ENCODE measurements around the gene WDR74. TPM values are rescaled to one million over a fixed set of nuclear protein-coding genes. Genes with fewer than 3 reads are reported as not detected.

Gene WDR74
- total and polyA plus RNA-seq, 2 donors (not counting 1 experiment from before 2014, with no cell fraction given): 122 to 131 TPM

- no peak overlapping the region for H3K27ac ChIP-seq (ENCODE audit: low read length in 2 of 2)
- TF ChIP-seq EZH2 (IDR thresholded peaks at IDR 0.05; ENCODE audit: borderline replicate concordance, insufficient read depth, low read depth, low read length, poor library complexity, severe bottlenecking) (no peak), CTCF (IDR thresholded peaks at IDR 0.05) (no peak)
- H3K36me3 ChIP-seq (replicated peaks in 1 of 2; ENCODE audit: control extremely low read depth in 1 of 2, control insufficient read depth in 1 of 2, extremely low read depth in 1 of 2, insufficient read depth in 2 of 2, low read length in 1 of 2): peaks cover 0 to 18% of the 10 kb centered on the region in 2 experiments
- H3K79me2 ChIP-seq (ENCODE audit: control insufficient read depth, insufficient read depth, low read length): no peaks in the 10 kb centered on the region
- Mint-ChIP-seq H3K27me3 (no peaks in the 10 kb centered on the region), H3K4me1 (no peaks in the 10 kb centered on the region), H3K9me3 (ENCODE audit: insufficient read depth) (no peaks in the 10 kb centered on the region), H3K27ac (no peak overlapping the region), H3K4me3 (no peak overlapping the region)
- no peak overlapping the region for H3K4me3 ChIP-seq (ENCODE audit: control extremely low read depth in 1 of 5, extremely low read depth in 1 of 5, insufficient read depth in 1 of 5, low read depth in 2 of 5, low read length in 4 of 5)
- POLR2A ChIA-PET: interaction anchor here (0.7 to 1.0 kb wide), 3 partner anchors 11 to 243 kb away, joined by 3 to 5 read pairs (median 5); partner anchors contain the start of genes EEF1G and NXF1
- no peak overlapping the region for H2AFZ ChIP-seq (ENCODE audit: insufficient read depth, low read depth, low read length, poor library complexity, severe bottlenecking)
- H3K9me3 ChIP-seq (ENCODE audit: control extremely low read depth in 1 of 3, control insufficient read depth in 2 of 3, insufficient read depth in 1 of 3, low read length in 2 of 3): no peaks in the 10 kb centered on the region
- H4K20me1 ChIP-seq (ENCODE audit: control insufficient read depth, insufficient read depth, low read length, poor library complexity, severe bottlenecking): peaks cover 6% of the 10 kb centered on the region
- CTCF ChIA-PET: interaction anchor here (0.5 to 0.6 kb wide), 2 partner anchors 20 to 935 kb away, joined by 3 read pairs; no protein-coding TSS in a partner anchor
- ATAC-seq (ENCODE audit: low read depth) (no peak), DNase-seq (no peak)
- intact Hi-C loops (cut with micrococcal nuclease): no loop called here
- H3K4me1 ChIP-seq (ENCODE audit: control insufficient read depth in 2 of 2, insufficient read depth in 2 of 2, low read length in 2 of 2): no peaks in the 10 kb centered on the region
- 83% methylated on average over 1 of the region's 8 CpGs for WGBS (ENCODE audit: insufficient coverage)
- no peak overlapping the region for H3K4me2 ChIP-seq (replicated peaks; ENCODE audit: low read depth, low read length, poor library complexity, severe bottlenecking)
- no peaks in the 10 kb centered on the region for H3K27me3 ChIP-seq (replicated peaks in 1 of 4; ENCODE audit: control extremely low read depth in 1 of 4, control insufficient read depth in 3 of 4, insufficient read depth in 4 of 4, low read length in 3 of 4)
- H3K9ac ChIP-seq (ENCODE audit: low read length): no peak overlapping the region
These were observed 22.8 kb downstream of the WDR74 start for GRCh38 chr11:62816557-62816956.

GRCh38 chr11:62811659-62812058 lies 27.7 kb downstream of the WDR74 start:
- Histone ChIP-seq H3K4me3 (ENCODE audit: control extremely low read depth in 1 of 5, extremely low read depth in 1 of 5, insufficient read depth in 1 of 5, low read depth in 2 of 5, low read length in 4 of 5) (no peak overlapping the region), H3K27me3 (replicated peaks in 1 of 4; ENCODE audit: control extremely low read depth in 1 of 4, control insufficient read depth in 3 of 4, insufficient read depth in 4 of 4, low read length in 3 of 4) (no peaks in the 10 kb centered on the region), H3K9ac (ENCODE audit: low read length) (no peak overlapping the region), H3K36me3 (replicated peaks in 1 of 2; ENCODE audit: control extremely low read depth in 1 of 2, control insufficient read depth in 1 of 2, extremely low read depth in 1 of 2, insufficient read depth in 2 of 2, low read length in 1 of 2) (peaks cover 0 to 5% of the 10 kb centered on the region in 2 experiments), H3K4me2 (replicated peaks; ENCODE audit: low read depth, low read length, poor library complexity, severe bottlenecking) (no peak overlapping the region), H3K27ac (ENCODE audit: low read length in 2 of 2) (no peak overlapping the region), H2AFZ (ENCODE audit: insufficient read depth, low read depth, low read length, poor library complexity, severe bottlenecking) (no peak overlapping the region), H3K9me3 (ENCODE audit: control extremely low read depth in 1 of 3, control insufficient read depth in 2 of 3, insufficient read depth in 1 of 3, low read length in 2 of 3) (no peaks in the 10 kb centered on the region), H3K4me1 (ENCODE audit: control insufficient read depth in 2 of 2, insufficient read depth in 2 of 2, low read length in 2 of 2) (peaks cover 0 to under 1% of the 10 kb centered on the region in 2 donors), H4K20me1 (ENCODE audit: control insufficient read depth, insufficient read depth, low read length, poor library complexity, severe bottlenecking) (no peaks in the 10 kb centered on the region), H3K79me2 (ENCODE audit: control insufficient read depth, insufficient read depth, low read length) (no peaks in the 10 kb centered on the region)
- ChIA-PET POLR2A (interaction anchor here (0.7 to 1.2 kb wide), 4 partner anchors 30 to 237 kb away, joined by 3 to 10 read pairs (median 4); no protein-coding TSS in a partner anchor), CTCF (interaction anchor here (1.2 kb wide), 1 partner anchor 11 kb away, joined by 3 read pairs; no protein-coding TSS in a partner anchor)
- DNase-seq (no peak), ATAC-seq (ENCODE audit: low read depth) (no peak)
- TF ChIP-seq EZH2 (IDR thresholded peaks at IDR 0.05; ENCODE audit: borderline replicate concordance, insufficient read depth, low read depth, low read length, poor library complexity, severe bottlenecking): no peak
- TF ChIP-seq CTCF (IDR thresholded peaks at IDR 0.05): no peak
- Mint-ChIP-seq H3K4me1 (peaks cover 1% of the 10 kb centered on the region), H3K27ac (peak overlapping the region; percentile 20), H3K9me3 (ENCODE audit: insufficient read depth) (no peaks in the 10 kb centered on the region), H3K4me3 (no peak overlapping the region), H3K27me3 (no peaks in the 10 kb centered on the region)
- intact Hi-C loops (cut with micrococcal nuclease): no loop called here
- WGBS (ENCODE audit: insufficient coverage): 80% methylated on average over 1 of the region's 2 CpGs
